B cell (primary cell): ENCODE measurements around the gene EID1. TPM values are rescaled to one million over a fixed set of nuclear protein-coding genes. Genes with fewer than 3 reads are reported as not detected.

Source experiments
- ATAC-seq: fragments of 200-7000 bp; cut with Tn5 transposase; one replicate; pipeline ENCODE4 v1.10.0; 2021; ENCODE audit warnings: low read depth, mild to moderate bottlenecking, moderate number of reproducible peaks, moderate library complexity
- CTCF ChIA-PET: fragments of 350-600 bp; sonication (Branson Sonifier 250); formaldehyde crosslinking; loops from one replicate; lab custom pipeline; 2021; ENCODE audit warnings: antibody characterized with exemption, inconsistent platforms; lab: Charles Lee
- POLR2A ChIA-PET: fragments of 350-600 bp; sonication (Branson Sonifier 250); formaldehyde crosslinking; loops from one replicate; lab custom pipeline; 2021; ENCODE audit warnings: antibody characterized with exemption; lab: Charles Lee
- DNase-seq: peaks from one replicate; pipeline ENCODE4 v3.0.0; 2013
- H2AFZ ChIP-seq: 2 replicates; pipeline ENCODE4 v1.6.1; 2012; ENCODE audit warnings: mild to moderate bottlenecking, low read depth, low read length; ENCODE audit not compliant: insufficient read depth, poor library complexity, severe bottlenecking
- H3K27ac ChIP-seq, 2 donors: 1 replicate in 1 of 2; 2 replicates in 1 of 2; pipeline ENCODE4 v1.5.1; 2012 to 2013; ENCODE audit warnings: low read length in 2 of 2, mild to moderate bottlenecking in 2 of 2, moderate library complexity in 1 of 2
- H3K27me3 ChIP-seq, 4 experiments: fragments of 200-600 bp in 1 of 4; sonication (generic) in 1 of 4; replicated peaks in 1 of 4; 1 replicate in 2 of 4; 2 replicates in 2 of 4; pipeline versions ENCODE4 v1.6.1 to v1.7.0; 2013 to 2016; ENCODE audit warnings: low read length in 3 of 4, mild to moderate bottlenecking in 2 of 4, mixed read lengths in 1 of 4, moderate library complexity in 1 of 4; ENCODE audit not compliant: insufficient read depth in 4 of 4, control insufficient read depth in 3 of 4; ENCODE audit errors: control extremely low read depth in 1 of 4
- H3K36me3 ChIP-seq, 2 experiments: replicated peaks in 1 of 2; 1 replicate in 1 of 2; 2 replicates in 1 of 2; pipeline versions ENCODE4 v1.6.1 to v1.7.1; 2013; ENCODE audit warnings: low read length in 1 of 2; ENCODE audit not compliant: insufficient read depth in 2 of 2, control insufficient read depth in 1 of 2; ENCODE audit errors: control extremely low read depth in 1 of 2, extremely low read depth in 1 of 2
- H3K4me1 ChIP-seq, 2 donors: fragments of 200-600 bp in 1 of 2; sonication (generic) in 1 of 2; 1 replicate in 1 of 2; 2 replicates in 1 of 2; pipeline versions ENCODE4 v1.5.1 to v1.6.1; 2013 to 2017; ENCODE audit warnings: low read length in 2 of 2; ENCODE audit not compliant: control insufficient read depth in 2 of 2, insufficient read depth in 2 of 2
- H3K4me2 ChIP-seq: replicated peaks from 2 replicates; pipeline ENCODE3; 2012; ENCODE audit warnings: mild to moderate bottlenecking, low read depth, low read length; ENCODE audit not compliant: poor library complexity, severe bottlenecking
- H3K4me3 ChIP-seq, 5 experiments: fragments of 200-600 bp in 1 of 5; sonication (generic) in 1 of 5; 1 replicate in 3 of 5; 2 replicates in 2 of 5; pipeline versions ENCODE4 v1.5.1 to v1.7.0; 2011 to 2016; ENCODE audit warnings: low read length in 4 of 5, mild to moderate bottlenecking in 4 of 5, low read depth in 2 of 5, control low read depth in 1 of 5, moderate library complexity in 1 of 5; ENCODE audit not compliant: insufficient read depth in 1 of 5; ENCODE audit errors: control extremely low read depth in 1 of 5, extremely low read depth in 1 of 5
- H3K79me2 ChIP-seq: fragments of 200-600 bp; sonication (generic); one replicate; pipeline ENCODE4 v1.6.0; 2016; ENCODE audit warnings: low read length; ENCODE audit not compliant: control insufficient read depth, insufficient read depth
- H3K9ac ChIP-seq: fragments of 200-600 bp; sonication (generic); 2 replicates; pipeline ENCODE4 v1.6.1; 2017; ENCODE audit warnings: mild to moderate bottlenecking, low read length, moderate library complexity
- H3K9me3 ChIP-seq, 3 donors: one replicate each; pipeline versions ENCODE4 v1.6.1 to v1.7.1; 2013; ENCODE audit warnings: low read length in 2 of 3; ENCODE audit not compliant: control insufficient read depth in 2 of 3, insufficient read depth in 1 of 3; ENCODE audit errors: control extremely low read depth in 1 of 3
- H4K20me1 ChIP-seq: 2 replicates; pipeline ENCODE4 v1.6.0; 2012; ENCODE audit warnings: mild to moderate bottlenecking, low read length; ENCODE audit not compliant: insufficient read depth, control insufficient read depth, poor library complexity, severe bottlenecking
- H3K27ac Mint-ChIP-seq: one replicate; pipeline ENCODE4 v1.8.0; 2021; ENCODE audit warnings: mixed read lengths
- H3K27me3 Mint-ChIP-seq: one replicate; pipeline ENCODE4 v1.8.0; 2021; ENCODE audit warnings: mixed read lengths
- H3K4me1 Mint-ChIP-seq: one replicate; pipeline ENCODE4 v1.8.0; 2021; ENCODE audit warnings: mixed read lengths
- H3K4me3 Mint-ChIP-seq: one replicate; pipeline ENCODE4 v1.8.0; 2021; ENCODE audit warnings: mixed read lengths
- H3K9me3 Mint-ChIP-seq: one replicate; pipeline ENCODE4 v1.8.0; 2022; ENCODE audit warnings: mixed read lengths; ENCODE audit not compliant: insufficient read depth
- CTCF ChIP-seq: fragments of 200-600 bp; IDR thresholded peaks from one replicate; pipeline ENCODE4 v1.8.0; 2022; ENCODE audit warnings: antibody characterized with exemption, mild to moderate bottlenecking
- EZH2 ChIP-seq: IDR thresholded peaks from 2 replicates; pipeline ENCODE4 v1.6.1; 2012; ENCODE audit warnings: borderline replicate concordance, low read depth, mild to moderate bottlenecking, moderate library complexity, low read length; ENCODE audit not compliant: insufficient read depth, poor library complexity, severe bottlenecking
- WGBS: methylation state at CpG from one replicate; pipeline ENCODE4 v1.1.5; 2013; ENCODE audit warnings: missing lambda C conversion rate; ENCODE audit not compliant: insufficient coverage; 5-methylcytosine and 5-hydroxymethylcytosine counted together
- intact Hi-C: fragments of 100-400 bp; cut with micrococcal nuclease; formaldehyde crosslinking; loops from one replicate; pipeline ENCODE4 v1.10.0; 2022
- polyA plus RNA-seq: library from polyadenylated mRNA; depleted of rRNA; stranded (reverse); fragments of >200 nt; gene quantifications from 2 replicates; pipeline ENCODE4 v1.2.3, GENCODE V29; 2012
- total RNA-seq, 2 donors: library from RNA; stranded (reverse); fragments of 120-200 nt in 1 of 2; gene quantifications; 1 replicate in 1 of 2; 2 replicates in 1 of 2; pipeline versions ENCODE4 v1.2.3 to v1.2.4, GENCODE V29; 2013 to 2022

Gene EID1
- total and polyA plus RNA-seq, 2 donors (not counting 1 experiment from before 2014, with no cell fraction given) = 30.2 to 56.5 TPM

DNA sequence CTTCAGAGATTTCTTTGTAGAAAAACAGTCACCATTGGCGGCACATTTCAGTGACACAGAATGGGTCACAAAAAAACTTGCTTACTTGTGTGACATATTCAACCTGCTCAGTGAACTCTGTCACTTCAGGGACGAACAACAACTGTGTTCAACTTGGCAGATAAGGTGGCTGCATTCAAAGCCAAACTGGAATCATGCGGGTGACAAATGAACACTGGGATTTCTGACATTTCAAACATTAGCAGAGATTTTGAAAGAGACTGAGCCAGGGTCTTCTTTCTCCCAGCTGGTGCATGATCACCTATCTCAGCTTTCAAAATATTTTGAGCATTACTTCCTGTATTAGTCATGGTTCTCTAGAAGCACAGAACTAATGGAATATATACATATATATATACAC lies 1.9 kb upstream of the EID1 start:
- WGBS = 94% methylated on average over 3 of the region's 3 CpGs
- H3K36me3 ChIP-seq = no peaks in the 10 kb centered on the region
- ChIA-PET POLR2A (no interaction called here), CTCF (no interaction called here)
- H4K20me1 ChIP-seq = no peaks in the 10 kb centered on the region
- H3K27me3 Mint-ChIP-seq = peaks cover 21% of the 10 kb centered on the region
- H3K4me3 ChIP-seq = no peak overlapping the region
- no peak overlapping the region for H3K4me2 ChIP-seq
- peaks cover 25% of the 10 kb centered on the region for H3K4me1 Mint-ChIP-seq
- peaks cover 0 to 12% of the 10 kb centered on the region in 2 donors for H3K4me1 ChIP-seq
- H3K27ac ChIP-seq = no peak overlapping the region
- TF ChIP-seq CTCF (no peak), EZH2 (no peak)
- peaks cover 12% of the 10 kb centered on the region for H3K79me2 ChIP-seq
- ATAC-seq = no peak
- DNase-seq = no peak
- H3K27ac Mint-ChIP-seq = no peak overlapping the region
- no peak overlapping the region for H3K4me3 Mint-ChIP-seq
- H2AFZ ChIP-seq = no peak overlapping the region
- H3K27me3 ChIP-seq = peaks cover 0 to 14% (median 3%) of the 10 kb centered on the region in 4 experiments
- intact Hi-C loops = loop anchor here (5.0 kb wide), 2 partner anchors 699 to 746 kb away; partner anchors contain the start of genes DTWD1, FAM227B and MYEF2
- H3K9me3 ChIP-seq = no peaks in the 10 kb centered on the region
- H3K9me3 Mint-ChIP-seq = no peaks in the 10 kb centered on the region
- H3K9ac ChIP-seq = no peak overlapping the region

DNA sequence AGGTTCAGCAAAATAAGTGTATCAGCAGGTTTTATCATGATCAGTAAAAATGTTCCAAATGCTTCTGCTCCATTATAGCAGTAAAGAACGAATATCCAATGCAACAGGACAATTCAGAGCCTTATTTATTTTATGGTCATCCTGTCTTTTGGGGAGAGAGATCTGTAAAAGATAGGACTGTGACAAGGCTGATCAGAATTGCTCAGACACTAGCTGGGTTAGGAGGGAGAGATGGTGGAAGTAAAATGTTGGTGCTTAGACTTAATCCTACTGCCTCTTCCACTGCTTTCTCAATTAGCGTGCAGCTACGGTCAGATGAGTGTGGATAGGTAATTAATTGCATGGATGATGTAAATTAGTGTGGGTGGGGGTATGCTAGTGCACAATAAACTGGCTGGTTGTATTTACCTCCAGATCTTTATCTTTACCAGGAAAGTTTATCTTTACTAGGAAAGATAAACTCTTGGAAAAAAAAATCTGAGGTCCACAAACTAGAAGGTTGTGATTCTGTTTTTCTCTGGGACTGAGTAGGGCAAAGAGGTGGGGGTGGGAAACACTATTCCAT lies 2.2 kb downstream of the EID1 start:
- Histone ChIP-seq H3K4me2 (no peak overlapping the region), H2AFZ (no peak overlapping the region), H3K9me3 (no peaks in the 10 kb centered on the region), H3K27ac (no peak overlapping the region), H3K27me3 (peaks cover 0 to 4% (median 0%) of the 10 kb centered on the region in 4 experiments), H4K20me1 (no peaks in the 10 kb centered on the region), H3K4me1 (peaks cover 0 to 12% of the 10 kb centered on the region in 2 donors), H3K4me3 (no peak overlapping the region), H3K79me2 (peaks cover 12% of the 10 kb centered on the region), H3K36me3 (no peaks in the 10 kb centered on the region), H3K9ac (no peak overlapping the region)
- ChIA-PET CTCF (interaction anchor here (0.9 to 1.2 kb wide), 3 partner anchors 79 to 266 kb away, joined by 3 to 4 read pairs (median 4); no protein-coding TSS in a partner anchor), POLR2A (no interaction called here)
- no peak for ATAC-seq
- H3K4me3 Mint-ChIP-seq = no peak overlapping the region
- WGBS = no CpG with 5 or more reads among the region's 3 CpGs
- no peak for DNase-seq
- no peak for TF ChIP-seq EZH2
- no peak for TF ChIP-seq CTCF
- no peak overlapping the region for H3K27ac Mint-ChIP-seq
- no peaks in the 10 kb centered on the region for H3K9me3 Mint-ChIP-seq
- H3K4me1 Mint-ChIP-seq = peaks cover 25% of the 10 kb centered on the region
- H3K27me3 Mint-ChIP-seq = peaks cover 10% of the 10 kb centered on the region
- intact Hi-C loops = no loop called here
